ENCODE measurements around the gene MYO1D.

GRCh38 chr17:32747856-32748255 is 129.1 kb downstream of the MYO1D start:
- TF ChIP-seq, protein P1, sequence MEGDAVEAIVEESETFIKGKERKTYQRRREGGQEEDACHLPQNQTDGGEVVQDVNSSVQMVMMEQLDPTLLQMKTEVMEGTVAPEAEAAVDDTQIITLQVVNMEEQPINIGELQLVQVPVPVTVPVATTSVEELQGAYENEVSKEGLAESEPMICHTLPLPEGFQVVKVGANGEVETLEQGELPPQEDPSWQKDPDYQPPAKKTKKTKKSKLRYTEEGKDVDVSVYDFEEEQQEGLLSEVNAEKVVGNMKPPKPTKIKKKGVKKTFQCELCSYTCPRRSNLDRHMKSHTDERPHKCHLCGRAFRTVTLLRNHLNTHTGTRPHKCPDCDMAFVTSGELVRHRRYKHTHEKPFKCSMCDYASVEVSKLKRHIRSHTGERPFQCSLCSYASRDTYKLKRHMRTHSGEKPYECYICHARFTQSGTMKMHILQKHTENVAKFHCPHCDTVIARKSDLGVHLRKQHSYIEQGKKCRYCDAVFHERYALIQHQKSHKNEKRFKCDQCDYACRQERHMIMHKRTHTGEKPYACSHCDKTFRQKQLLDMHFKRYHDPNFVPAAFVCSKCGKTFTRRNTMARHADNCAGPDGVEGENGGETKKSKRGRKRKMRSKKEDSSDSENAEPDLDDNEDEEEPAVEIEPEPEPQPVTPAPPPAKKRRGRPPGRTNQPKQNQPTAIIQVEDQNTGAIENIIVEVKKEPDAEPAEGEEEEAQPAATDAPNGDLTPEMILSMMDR (conservative IDR thresholded peaks at IDR 0.05): no peak
- TF ChIP-seq EZH2 (IDR thresholded peaks at IDR 0.05; ENCODE audit: low read depth): no peak
